ENCODE data around the gene CCRL2.
A peak's percentile ranks its signal among the peaks of the same experiment; 100 is the strongest.
"Not testable (repeated sequence)": the region's sequence is repeated elsewhere in the genome, so short reads cannot be mapped to it uniquely, and the experiment has no call there.

The CCRL2 gene

GRCh38 chr3:46429250-46429649, 22.2 kb downstream of the CCRL2 start:
- DNase-seq: no peak

- DNase-seq: no peak
Measured at GRCh38 chr3:46429671-46430070, 22.6 kb downstream of the CCRL2 start.

GRCh38 chr3:46430879-46431278, 23.8 kb downstream of the CCRL2 start:
- not testable (repeated sequence) for DNase-seq

GRCh38 chr3:46431905-46432304, 24.8 kb downstream of the CCRL2 start:
- DNase-seq: not testable (repeated sequence)

DNA sequence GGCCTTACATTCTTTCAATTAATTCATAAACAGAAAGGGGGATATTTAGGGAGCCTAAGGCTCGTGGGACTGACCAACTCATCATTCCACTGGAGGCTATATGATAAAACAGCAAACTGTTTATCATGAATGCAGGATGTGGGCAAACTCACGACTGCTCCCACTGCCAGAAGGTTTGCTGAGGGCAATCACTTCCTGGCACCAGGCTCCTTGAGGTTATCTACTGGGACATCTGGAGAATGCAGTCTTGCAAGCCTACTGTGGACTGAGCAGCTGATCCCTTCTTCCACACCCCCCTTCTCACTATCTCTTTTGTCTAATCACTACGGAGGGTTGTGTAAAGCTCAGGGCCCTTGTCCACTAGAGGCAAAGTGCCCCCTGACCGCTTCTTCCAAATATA, 26.1 kb downstream of the CCRL2 start:
- not testable (repeated sequence) for DNase-seq

GRCh38 chr3:46433841-46434240, 26.8 kb downstream of the CCRL2 start:
- no peak for DNase-seq

- no peak for DNase-seq
Measured at GRCh38 chr3:46435081-46435726, 28.1 kb downstream of the CCRL2 start.

DNA sequence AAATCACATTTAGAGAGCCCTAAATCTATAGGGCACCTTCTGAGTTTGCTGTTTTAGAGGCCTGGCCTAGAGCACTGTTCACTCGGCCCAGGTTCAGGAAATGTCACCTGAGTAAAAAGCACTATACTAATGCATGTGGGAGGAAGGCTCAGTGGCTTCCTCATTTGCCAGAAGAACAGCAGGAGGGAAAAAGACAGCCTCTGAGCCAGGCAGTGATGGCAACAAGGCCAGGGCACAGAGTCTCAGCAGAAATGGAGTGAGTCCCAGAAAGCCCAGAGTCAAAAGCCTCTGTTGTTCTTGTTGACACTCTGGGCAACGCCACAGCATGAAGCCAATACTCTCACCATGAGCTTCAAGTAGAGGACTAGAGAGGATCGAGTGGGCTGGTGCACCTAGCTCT, 31.8 kb downstream of the CCRL2 start:
- DNase-seq: peak in 6 of 51 donors; percentile 4 to 27 (median 12)

GRCh38 chr3:46440531-46441294, 33.7 kb downstream of the CCRL2 start:
- DNase-seq: no peak

DNA sequence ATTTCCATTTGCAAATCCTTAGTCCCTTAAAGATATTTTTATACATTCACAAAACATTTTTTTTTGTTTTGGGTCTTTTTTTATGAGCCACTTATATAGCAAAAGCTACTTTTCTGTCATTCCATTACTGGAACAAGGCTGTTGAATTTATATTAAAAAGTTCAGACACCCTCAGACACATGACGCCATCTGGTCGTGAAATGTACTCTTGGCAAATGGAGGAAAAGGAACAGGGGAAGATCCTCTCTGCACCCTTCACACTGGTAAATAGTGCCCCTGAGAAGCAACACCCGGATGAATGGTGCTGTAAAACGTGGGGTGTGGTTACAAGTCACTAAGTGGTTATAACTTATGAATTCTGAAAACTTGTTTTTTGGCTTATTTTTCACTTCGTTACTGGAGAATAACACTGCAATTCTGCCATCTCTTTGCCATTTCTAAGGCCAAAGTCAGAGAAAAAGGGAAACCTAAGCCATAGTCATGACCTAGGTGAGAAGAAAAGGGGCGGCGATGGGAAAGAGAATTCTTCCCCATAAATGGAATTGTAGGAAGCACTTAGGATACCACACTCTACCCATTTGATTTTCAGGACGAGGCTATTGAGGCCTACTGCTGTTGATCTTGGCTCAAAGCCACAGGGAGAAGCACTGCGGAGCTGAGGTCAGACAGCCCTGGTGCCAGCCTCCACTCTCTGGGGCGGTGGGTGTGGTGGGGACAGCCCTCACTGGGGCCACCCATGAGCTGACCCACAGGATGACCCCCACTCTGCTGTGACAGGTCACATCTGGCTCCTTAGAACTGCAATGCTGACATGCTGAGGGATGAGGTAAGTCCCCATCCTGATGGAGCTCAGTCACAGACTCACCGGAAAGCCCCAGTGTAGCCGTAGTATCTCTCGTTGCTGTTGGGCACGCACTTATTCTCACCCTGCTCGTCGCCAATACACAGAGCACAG, 35.8 kb downstream of the CCRL2 start:
- peak in 8 of 51 donors; percentile 3 to 46 (median 12) for DNase-seq

DNA sequence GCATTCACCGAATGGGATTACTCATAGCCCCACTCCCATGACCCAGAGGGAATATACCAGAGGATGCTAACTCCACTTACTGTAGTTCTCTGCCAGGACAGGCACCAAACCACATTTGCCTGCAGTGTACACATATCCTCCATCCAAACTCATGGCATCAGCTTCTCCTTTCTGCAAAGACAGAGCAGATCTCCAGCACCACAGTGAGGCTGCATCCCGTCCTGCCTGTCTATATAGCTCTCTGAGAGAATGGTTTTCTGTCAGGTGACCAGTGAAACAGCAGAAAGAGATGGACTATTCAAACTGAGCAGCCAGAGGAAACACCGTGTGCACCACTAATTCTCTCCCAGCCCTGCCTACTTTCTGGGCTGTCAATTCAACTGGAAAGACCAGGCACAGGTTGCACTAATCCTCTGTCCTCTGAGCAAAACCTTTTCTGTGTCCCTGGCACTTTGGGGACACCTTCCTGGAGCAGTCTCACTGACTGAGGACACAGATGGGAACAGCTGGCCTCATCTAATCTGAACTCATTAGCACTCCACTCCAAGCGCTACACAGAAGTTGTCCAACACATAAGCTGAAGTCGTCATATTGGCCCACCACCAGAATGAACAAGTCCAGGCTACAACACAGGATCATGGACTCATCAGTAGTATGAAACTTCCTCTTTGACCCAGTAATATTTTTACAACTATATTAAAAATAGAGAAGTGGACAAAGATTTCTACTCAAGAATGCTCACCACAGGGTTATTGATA, 40.3 kb downstream of the CCRL2 start:
- no peak for DNase-seq

DNA sequence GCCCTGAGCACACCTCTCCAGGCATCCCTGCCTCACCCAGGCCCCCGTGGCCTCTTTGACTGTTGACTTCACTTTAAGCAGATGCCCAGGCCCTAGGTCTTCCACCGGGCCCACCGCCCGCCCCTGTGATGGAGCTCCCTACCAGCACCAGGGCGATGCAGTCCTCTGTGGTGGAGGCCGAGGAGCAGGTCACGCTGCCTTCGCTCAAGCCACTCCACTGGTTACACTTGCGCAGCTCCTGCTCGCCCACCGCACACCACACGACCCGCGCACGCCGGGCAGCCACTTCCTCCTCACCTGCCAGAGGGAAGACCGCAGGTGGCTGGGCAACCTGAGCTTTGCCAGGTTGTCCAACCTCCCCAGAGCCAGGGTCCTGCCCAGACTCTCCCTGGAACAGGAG, 41.7 kb downstream of the CCRL2 start:
- DNase-seq: no peak

- DNase-seq: no peak
Measured at GRCh38 chr3:46449755-46450552, 42.9 kb downstream of the CCRL2 start.

DNA sequence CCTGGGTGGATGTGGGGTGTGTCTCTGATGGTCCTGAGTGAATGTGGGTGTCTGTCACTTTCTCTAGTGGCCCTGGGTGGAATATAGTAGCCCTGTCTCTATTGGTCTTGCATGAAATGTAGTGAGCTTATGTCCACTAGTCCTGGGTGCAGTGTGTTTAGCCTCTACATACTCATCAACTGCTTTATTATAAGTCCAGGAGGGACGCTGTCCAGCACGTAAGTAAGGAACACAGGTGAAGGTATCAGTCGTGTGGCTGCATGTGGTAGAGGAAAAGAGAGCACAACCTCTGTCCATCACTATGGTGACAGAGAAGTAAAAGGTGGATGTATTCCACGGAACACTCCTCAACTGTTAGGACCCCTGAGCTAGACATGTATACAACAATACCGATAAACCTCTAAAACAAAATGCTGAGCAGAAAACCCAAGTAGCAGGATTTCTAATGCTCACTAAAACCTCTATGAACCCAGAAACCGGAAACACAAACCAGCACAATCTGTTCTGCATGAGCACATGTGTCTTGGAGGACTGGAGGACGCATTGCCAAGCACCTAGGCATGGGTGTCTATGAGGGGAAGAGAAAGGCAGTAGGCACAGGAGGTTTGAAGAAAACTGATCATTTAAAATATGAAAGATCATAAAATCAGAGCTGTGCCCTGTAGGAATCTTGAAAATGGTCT, 46.6 kb downstream of the CCRL2 start:
- DNase-seq: no peak

DNA sequence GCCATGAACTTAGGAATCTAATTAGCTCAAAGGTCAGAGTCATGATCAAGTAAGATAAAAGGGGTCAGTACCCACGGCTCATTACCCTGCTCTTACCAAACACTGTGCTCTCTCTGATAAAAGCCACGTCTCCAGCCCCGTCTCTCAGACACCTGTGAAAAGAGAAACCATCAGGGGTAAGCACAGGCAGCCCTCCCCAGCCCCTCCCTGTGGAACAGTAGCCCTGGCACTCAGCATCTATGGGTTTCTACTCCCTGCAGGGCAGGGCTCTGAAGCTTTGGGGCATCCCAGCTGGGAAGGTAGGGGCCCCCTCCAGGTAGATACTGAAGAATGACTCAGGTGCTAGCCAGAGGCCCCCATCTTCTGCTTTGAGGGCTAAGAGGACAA, 47.1 kb downstream of the CCRL2 start:
- DNase-seq: no peak

- no peak for DNase-seq
Measured at GRCh38 chr3:46454606-46455005, 47.5 kb downstream of the CCRL2 start.

- no peak for DNase-seq
Measured at GRCh38 chr3:46455231-46456115, 48.4 kb downstream of the CCRL2 start.

- DNase-seq: no peak
Measured at GRCh38 chr3:46456118-46456517, 49.1 kb downstream of the CCRL2 start.

Measured in hypothalamus (tissue), 51 donors.